Thyroid gland (tissue), 4 donors: ENCODE results near the gene IARS2. TPM values are rescaled to one million over a fixed set of nuclear protein-coding genes. Genes with fewer than 3 reads are reported as not detected.
"Not testable (repeated sequence)": the region's sequence is repeated elsewhere in the genome, so short reads cannot be mapped to it uniquely, and the experiment has no call there.

Experiments
- DNase-seq, 2 donors: peaks; one replicate each; pipeline ENCODE4 v3.0.0-alpha.2; 2019
- H3K27ac ChIP-seq, 3 donors: fragments of 200-600 bp; sonication (generic); 1 replicate in 2 of 3; 2 replicates in 1 of 3; pipeline ENCODE4 v1.5.1; 2016 to 2019; ENCODE audit warnings: mild to moderate bottlenecking in 1 of 3, moderate library complexity in 1 of 3
- H3K27me3 ChIP-seq: fragments of 200-600 bp; sonication (generic); one replicate; pipeline ENCODE4 v1.5.1; 2019
- H3K36me3 ChIP-seq, 2 donors: fragments of 200-600 bp; sonication (generic); one replicate each; pipeline ENCODE4 v1.5.1; 2016 to 2019
- H3K4me1 ChIP-seq, 2 donors: fragments of 200-600 bp; sonication (generic); one replicate each; pipeline ENCODE4 v1.5.1; 2017 to 2019
- H3K4me3 ChIP-seq, 3 donors: fragments of 200-600 bp; sonication (generic); replicated peaks in 1 of 3; 1 replicate in 2 of 3; 2 replicates in 1 of 3; pipeline ENCODE4 v1.5.1; 2016; ENCODE audit warnings: mild to moderate bottlenecking in 1 of 3
- H3K9me3 ChIP-seq: fragments of 200-600 bp; sonication (generic); one replicate; pipeline ENCODE4 v1.5.1; 2017
- POLR2A ChIP-seq, 2 donors: fragments of 450-650 bp; IDR thresholded peaks; one replicate each; pipeline ENCODE4 v1.6.1; 2017; ENCODE audit warnings: antibody characterized with exemption in 2 of 2, mild to moderate bottlenecking in 2 of 2, moderate library complexity in 1 of 2
- WGBS, 2 donors: methylation state at CpG; one replicate each; pipeline ENCODE4 v1.1.5; 2017; 5-methylcytosine and 5-hydroxymethylcytosine counted together
- intact Hi-C: fragments of 100-400 bp; cut with DNase I; formaldehyde crosslinking; loops from one replicate; pipeline ENCODE4 v1.15.1; 2023
- total RNA-seq, 4 donors: library from RNA; depleted of rRNA; stranded (reverse); fragments of >200 nt; gene quantifications; one replicate each; pipeline ENCODE4 v1.2.3, GENCODE V29; 2016
- TF ChIP-seq, protein P1 (sequence below), 6 experiments: fragments of 200-600 bp in 3 of 6; fragments of 450-650 bp in 3 of 6; sonication (generic) in 3 of 6; IDR thresholded peaks; one replicate each; pipeline ENCODE4 v1.5.1; 2016 to 2019; ENCODE audit warnings: antibody characterized with exemption in 6 of 6, mild to moderate bottlenecking in 2 of 6, inconsistent platforms in 1 of 6, moderate library complexity in 1 of 6

IARS2 gene
- total RNA-seq, 4 donors from 2014 or later, result 59.6 to 72.6 (median 67.0) TPM

DNA sequence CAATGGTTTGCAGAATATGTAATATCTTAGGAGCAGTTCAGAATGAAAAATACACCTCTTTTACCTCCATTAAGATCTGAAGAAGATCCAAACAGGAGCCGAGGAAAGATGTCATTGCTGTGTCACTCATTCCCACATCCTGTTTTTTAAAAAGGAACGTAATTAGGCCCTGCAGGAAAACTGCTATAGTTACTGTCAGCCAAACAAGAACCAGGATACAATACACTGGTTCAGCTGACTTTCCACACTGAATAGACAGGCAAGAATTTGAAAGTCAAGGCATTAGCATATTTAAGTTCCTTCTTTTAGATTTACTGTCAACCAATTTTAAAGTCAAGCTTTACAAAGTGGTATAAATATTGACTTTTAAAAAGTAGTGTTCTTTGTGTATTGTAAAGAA, 63.8 kb downstream of the IARS2 start:
- no peak for DNase-seq
- no peak overlapping the region for H3K27ac ChIP-seq
- WGBS, 2 donors, result 70 to 81% methylated on average over 2 of the region's 2 CpGs
- no peaks in the 10 kb centered on the region for H3K9me3 ChIP-seq
- H3K4me3 ChIP-seq, result no peak overlapping the region
- H3K4me1 ChIP-seq, result no peaks in the 10 kb centered on the region
- peaks cover 15 to 25% of the 10 kb centered on the region in 2 donors for H3K36me3 ChIP-seq
- intact Hi-C loops, result no loop called here
- no peak for TF ChIP-seq POLR2A (IDR thresholded peaks at IDR 0.05)
- TF ChIP-seq, protein P1, sequence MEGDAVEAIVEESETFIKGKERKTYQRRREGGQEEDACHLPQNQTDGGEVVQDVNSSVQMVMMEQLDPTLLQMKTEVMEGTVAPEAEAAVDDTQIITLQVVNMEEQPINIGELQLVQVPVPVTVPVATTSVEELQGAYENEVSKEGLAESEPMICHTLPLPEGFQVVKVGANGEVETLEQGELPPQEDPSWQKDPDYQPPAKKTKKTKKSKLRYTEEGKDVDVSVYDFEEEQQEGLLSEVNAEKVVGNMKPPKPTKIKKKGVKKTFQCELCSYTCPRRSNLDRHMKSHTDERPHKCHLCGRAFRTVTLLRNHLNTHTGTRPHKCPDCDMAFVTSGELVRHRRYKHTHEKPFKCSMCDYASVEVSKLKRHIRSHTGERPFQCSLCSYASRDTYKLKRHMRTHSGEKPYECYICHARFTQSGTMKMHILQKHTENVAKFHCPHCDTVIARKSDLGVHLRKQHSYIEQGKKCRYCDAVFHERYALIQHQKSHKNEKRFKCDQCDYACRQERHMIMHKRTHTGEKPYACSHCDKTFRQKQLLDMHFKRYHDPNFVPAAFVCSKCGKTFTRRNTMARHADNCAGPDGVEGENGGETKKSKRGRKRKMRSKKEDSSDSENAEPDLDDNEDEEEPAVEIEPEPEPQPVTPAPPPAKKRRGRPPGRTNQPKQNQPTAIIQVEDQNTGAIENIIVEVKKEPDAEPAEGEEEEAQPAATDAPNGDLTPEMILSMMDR (IDR thresholded peaks at IDR 0.05), result no peak
- no peaks in the 10 kb centered on the region for H3K27me3 ChIP-seq

GRCh38 chr1:220158530-220158929, 64.6 kb downstream of the IARS2 start:
- H3K4me1 ChIP-seq, H3K27me3 ChIP-seq, H3K4me3 ChIP-seq, DNase-seq, intact Hi-C loops, H3K27ac ChIP-seq, H3K9me3 ChIP-seq: not testable (repeated sequence)
- H3K36me3 ChIP-seq, result peaks cover 13 to 20% of the 10 kb centered on the region in 2 donors
- 99% methylated on average over 7 of the region's 7 CpGs for WGBS, 2 donors

- 95 to 99% methylated on average over 3 of the region's 3 CpGs for WGBS, 2 donors
- H3K36me3 ChIP-seq, result peaks cover 13 to 17% of the 10 kb centered on the region in 2 donors
Measured at GRCh38 chr1:220159041-220159440, 65.1 kb downstream of the IARS2 start.

DNA sequence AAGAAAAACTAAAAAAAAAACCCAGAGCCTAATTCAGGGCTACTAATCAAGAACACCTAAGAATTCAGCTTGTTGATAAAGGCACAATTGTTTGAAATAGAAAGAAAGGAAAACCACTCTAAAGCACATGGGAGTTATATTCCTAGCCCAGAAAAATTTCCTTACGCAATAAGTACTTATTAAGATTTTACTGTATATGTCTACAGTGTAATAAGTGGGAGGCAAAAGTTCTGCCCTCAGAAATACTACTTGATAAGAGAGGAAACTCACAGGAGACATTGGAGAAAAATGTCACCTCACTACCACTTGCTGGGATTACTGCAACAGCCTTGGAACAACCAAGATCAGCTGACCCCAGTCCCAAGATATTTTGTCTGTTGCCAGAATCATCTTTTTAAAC, 66.1 kb downstream of the IARS2 start:
- TF ChIP-seq, protein P1 (IDR thresholded peaks at IDR 0.05), result no peak
- no peak for TF ChIP-seq POLR2A (IDR thresholded peaks at IDR 0.05)

More at GRCh38 chr1:220159041-220159440, 65.1 kb downstream of the IARS2 start:
- no peaks in the 10 kb centered on the region for H3K4me1 ChIP-seq
- no peaks in the 10 kb centered on the region for H3K27me3 ChIP-seq
- intact Hi-C loops, result no loop called here
- DNase-seq, result no peak
- H3K4me3 ChIP-seq, result no peak overlapping the region
- no peaks in the 10 kb centered on the region for H3K9me3 ChIP-seq
- TF ChIP-seq POLR2A (IDR thresholded peaks at IDR 0.05), result no peak
- TF ChIP-seq, protein P1 (IDR thresholded peaks at IDR 0.05), result no peak
- no peak overlapping the region for H3K27ac ChIP-seq

GRCh38 chr1:220164116-220164515, 70.2 kb downstream of the IARS2 start:
- no peak for TF ChIP-seq POLR2A (IDR thresholded peaks at IDR 0.05)
- TF ChIP-seq, protein P1 (IDR thresholded peaks at IDR 0.05), result no peak
- Histone ChIP-seq H3K4me1 (no peaks in the 10 kb centered on the region), H3K4me3 (no peak overlapping the region), H3K36me3 (peaks cover 16 to 20% of the 10 kb centered on the region in 2 donors), H3K27me3 (no peaks in the 10 kb centered on the region), H3K27ac (no peak overlapping the region), H3K9me3 (no peaks in the 10 kb centered on the region)
- 91 to 100% methylated on average over 1 of the region's 1 CpG for WGBS, 2 donors
- intact Hi-C loops, result no loop called here
- DNase-seq, result no peak

More for the DNA sequence above, 66.1 kb downstream of the IARS2 start:
- WGBS, 2 donors, result 96 to 97% methylated on average over 1 of the region's 1 CpG
- no peak for DNase-seq
- Histone ChIP-seq H3K4me3 (no peak overlapping the region), H3K4me1 (no peaks in the 10 kb centered on the region), H3K27me3 (no peaks in the 10 kb centered on the region), H3K36me3 (peaks cover 13% of the 10 kb centered on the region in 2 donors), H3K9me3 (no peaks in the 10 kb centered on the region), H3K27ac (no peak overlapping the region)
- intact Hi-C loops, result no loop called here

GRCh38 chr1:220164517-220164916, 70.6 kb downstream of the IARS2 start:
- Histone ChIP-seq H3K27ac (no peak overlapping the region), H3K27me3 (no peaks in the 10 kb centered on the region), H3K4me3 (no peak overlapping the region), H3K4me1 (no peaks in the 10 kb centered on the region), H3K9me3 (no peaks in the 10 kb centered on the region), H3K36me3 (peaks cover 18 to 22% of the 10 kb centered on the region in 2 donors)
- 86 to 88% methylated on average over 2 of the region's 2 CpGs for WGBS, 2 donors
- TF ChIP-seq, protein P1 (IDR thresholded peaks at IDR 0.05), result no peak
- TF ChIP-seq POLR2A (IDR thresholded peaks at IDR 0.05), result no peak
- intact Hi-C loops, result no loop called here
- no peak for DNase-seq
